GM18868 (cell line): Measurements from ENCODE around the gene SYP.
A peak's percentile ranks its signal among the peaks of the same experiment; 100 is the strongest.
"Not testable (repeated sequence)": the region's sequence is repeated elsewhere in the genome, so short reads cannot be mapped to it uniquely, and the experiment has no call there.

Source experiments
- ATAC-seq: cut with Tn5 transposase; IDR thresholded peaks from one replicate; pipeline ENCODE4 v1.9.1; 2021; ENCODE audit warnings: mild to moderate bottlenecking, moderate library complexity; ENCODE audit not compliant: unreplicated experiment

Gene SYP

DNA sequence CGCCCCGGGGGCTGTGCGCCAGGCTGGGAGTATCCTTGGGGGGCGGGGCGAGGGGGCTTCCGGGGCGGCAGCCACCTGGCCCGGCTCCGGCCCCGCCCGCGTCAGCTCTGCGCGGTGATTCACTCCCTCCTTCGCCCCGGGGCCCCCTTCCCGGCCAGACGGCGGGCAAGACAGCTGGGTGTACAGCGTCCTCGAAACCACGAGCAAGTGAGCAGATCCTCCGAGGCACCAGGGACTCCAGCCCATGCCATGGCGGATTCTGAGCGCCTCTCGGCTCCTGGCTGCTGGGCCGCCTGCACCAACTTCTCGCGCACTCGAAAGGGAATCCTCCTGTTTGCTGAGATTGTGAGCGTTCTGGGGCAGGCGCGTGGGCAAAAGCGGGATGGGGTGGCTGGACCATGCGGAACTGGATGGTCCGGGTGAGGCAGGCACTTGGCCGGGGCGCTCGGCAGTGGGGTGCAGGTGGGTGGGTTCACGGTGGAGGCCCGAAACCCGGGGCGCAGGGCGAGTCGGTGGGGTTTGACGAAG, 28.2 kb downstream of the SYP start, which contains the start of gene PLP2:
PLP2 (plus strand) TSS at position 147 of the 528 bp plus-strand sequence; CDS start at position 250, 103 bp downstream.
- peak; percentile 44 for ATAC-seq

DNA sequence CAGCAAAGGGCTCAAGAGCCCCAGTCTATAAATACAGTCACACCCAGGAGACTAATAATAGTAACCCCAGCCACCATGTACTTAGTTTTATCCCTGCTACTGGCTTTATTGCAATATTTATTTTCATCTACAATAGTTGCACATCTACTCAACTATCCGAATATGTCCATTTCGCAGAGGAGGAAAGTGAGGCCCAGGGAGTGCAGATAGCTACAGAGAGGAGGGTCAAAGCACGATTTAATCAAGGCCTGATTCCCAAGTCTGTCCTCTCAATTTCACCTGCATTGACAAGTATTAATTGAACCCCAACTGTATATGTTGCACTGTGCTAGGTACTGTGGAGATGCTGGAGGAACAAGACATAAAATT, 32.3 kb downstream of the SYP start:
- no peak for ATAC-seq

DNA sequence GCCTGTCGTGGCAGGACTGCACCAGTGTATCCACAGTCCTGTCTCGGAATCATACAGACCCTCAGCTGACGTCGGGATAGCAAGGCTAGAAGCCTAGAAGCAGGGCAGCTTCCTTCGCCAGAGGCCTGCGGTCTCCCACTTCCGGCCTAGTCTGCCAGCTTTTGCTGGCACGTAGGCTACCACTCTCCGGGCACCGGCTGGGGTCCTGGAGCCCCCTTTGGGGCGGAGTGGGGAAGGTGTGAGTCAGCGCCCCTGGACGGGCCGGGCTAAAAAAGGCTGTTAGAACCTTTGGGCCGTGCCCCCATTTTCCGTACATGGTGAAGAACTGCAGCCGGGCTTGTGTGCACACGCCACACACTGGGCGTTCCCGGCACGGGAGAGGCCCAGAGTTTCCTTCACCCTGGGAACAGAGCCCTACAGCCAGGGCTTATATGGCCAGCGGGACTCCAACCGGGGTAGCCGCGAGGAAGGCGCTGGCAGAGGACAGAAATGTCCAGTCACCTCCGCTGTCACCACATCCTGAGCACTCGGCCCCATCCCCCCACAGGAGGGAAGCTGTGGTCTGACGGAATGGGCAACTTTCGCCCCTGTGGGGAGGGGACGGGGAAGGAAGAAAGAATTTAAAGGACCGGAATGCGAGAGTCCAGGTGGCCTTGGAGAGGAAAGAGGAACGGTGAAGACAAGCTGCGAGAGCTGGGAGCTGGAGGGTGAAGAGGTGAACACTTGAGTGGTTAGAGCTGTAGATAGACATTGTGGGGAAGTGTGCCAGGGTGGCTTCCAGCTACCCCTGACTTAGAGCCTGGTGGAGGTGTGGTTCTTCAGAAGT, 32.9 kb downstream of the SYP start:
- peak; percentile 28 for ATAC-seq

- peak; percentile 51 for ATAC-seq
Observed at GRCh38 chrX:49165901-49166881, 33.8 kb downstream of the SYP start.

- no peak for ATAC-seq
Observed at GRCh38 chrX:49164589-49165360, 35.2 kb downstream of the SYP start.

- peak; percentile 51 for ATAC-seq
Observed at GRCh38 chrX:49163555-49164419, 36.2 kb downstream of the SYP start.

- no peak for ATAC-seq
Observed at GRCh38 chrX:49162620-49163019, 37.4 kb downstream of the SYP start, which contains the start of gene MAGIX. TSS of gene MAGIX (plus strand) at chrX:49162758. CDS start at chrX:49162890, 132 bp downstream.

- ATAC-seq = no peak
Observed at GRCh38 chrX:49161632-49162031, 38.4 kb downstream of the SYP start.

DNA sequence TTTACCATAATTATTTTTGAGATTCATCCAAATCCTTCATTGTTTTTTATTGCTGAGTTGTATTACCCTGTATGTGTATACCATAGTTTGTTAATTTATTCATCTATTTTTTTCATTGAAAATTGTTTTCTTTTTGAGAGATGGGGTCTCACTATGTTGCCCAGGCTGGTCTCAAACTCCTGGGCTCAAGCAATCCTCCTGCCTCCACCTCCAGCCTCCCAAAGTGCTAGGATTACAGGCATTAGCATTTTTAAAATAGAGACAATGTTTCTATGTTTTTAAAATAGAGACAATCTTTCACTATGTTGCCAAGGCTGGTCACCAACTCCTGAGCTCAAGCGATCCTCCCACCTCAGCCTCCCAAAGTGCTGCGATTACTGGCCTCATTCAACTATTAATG, 39.1 kb downstream of the SYP start:
- ATAC-seq = no peak

DNA sequence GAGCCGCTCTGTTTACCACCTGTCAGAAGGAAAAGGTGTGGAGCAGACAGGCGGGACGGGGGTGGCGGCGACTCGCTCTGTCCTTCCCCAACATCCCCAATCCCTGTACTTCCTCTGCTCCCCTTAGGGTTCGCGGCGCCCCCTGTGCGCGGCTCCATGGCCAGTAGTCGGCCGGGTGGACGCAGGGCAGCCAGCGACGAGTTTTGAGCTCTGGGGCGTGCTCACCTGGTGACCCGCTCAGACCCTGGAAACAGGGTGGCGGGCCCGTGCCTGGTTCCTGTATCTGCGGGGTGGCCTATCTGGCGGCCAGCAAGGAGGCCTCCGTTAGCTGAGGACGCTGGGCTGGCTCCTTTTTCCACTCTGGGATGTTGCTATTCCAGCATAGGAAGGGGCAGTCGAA, 42.8 kb downstream of the SYP start:
- no peak for ATAC-seq

- peak; percentile 83 for ATAC-seq
Observed at GRCh38 chrX:49155900-49156837, 43.8 kb downstream of the SYP start.

GRCh38 chrX:49155243-49155899, 44.6 kb downstream of the SYP start:
- ATAC-seq = peak; percentile 17

DNA sequence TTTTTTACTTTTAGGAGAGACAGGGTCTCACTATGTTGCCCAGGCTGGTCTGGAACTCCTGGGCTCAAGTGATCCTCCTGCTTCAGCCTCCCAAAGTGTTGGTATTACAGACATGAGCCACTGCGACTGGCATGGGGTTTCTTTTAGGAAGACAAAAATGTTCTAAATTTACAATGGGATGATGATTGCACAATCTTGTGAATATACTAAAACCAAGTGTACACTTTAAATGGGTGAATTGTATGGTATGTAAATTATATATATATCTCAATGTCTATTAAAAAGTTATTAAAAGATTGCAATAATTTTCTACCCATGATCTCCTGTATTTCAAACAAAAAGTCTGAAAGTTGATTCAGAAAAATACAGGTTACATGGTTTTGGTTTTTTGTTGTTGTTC, 46.5 kb downstream of the SYP start:
- no peak for ATAC-seq

DNA sequence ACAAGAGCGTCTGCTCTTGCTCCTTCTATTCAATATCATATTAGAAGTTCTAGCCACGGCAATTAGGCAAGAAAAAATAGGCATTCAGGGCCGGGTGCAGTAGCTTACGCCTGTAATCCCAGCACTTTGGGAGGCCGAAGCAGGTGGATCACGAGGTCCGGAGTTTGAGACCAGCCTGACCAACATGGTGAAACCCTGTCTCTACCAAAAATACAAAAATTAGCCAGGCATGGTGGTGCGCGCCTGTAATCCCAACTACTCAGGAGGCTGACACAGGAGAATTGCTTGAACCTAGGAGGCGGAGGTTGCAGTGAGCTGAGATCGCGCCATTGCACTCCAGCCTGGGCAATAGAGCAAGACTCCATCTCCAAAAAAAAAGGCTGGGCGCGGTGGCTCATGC, 50.7 kb downstream of the SYP start:
- ATAC-seq = not testable (repeated sequence)

GRCh38 chrX:49148390-49149100, 51.4 kb downstream of the SYP start:
- not testable (repeated sequence) for ATAC-seq

GRCh38 chrX:49147936-49148335, 52.1 kb downstream of the SYP start:
- no peak for ATAC-seq

- ATAC-seq = no peak
Observed at GRCh38 chrX:49147282-49147681, 52.7 kb downstream of the SYP start.
